Measurements from ENCODE around the gene DOCK2.

Gene DOCK2

DNA sequence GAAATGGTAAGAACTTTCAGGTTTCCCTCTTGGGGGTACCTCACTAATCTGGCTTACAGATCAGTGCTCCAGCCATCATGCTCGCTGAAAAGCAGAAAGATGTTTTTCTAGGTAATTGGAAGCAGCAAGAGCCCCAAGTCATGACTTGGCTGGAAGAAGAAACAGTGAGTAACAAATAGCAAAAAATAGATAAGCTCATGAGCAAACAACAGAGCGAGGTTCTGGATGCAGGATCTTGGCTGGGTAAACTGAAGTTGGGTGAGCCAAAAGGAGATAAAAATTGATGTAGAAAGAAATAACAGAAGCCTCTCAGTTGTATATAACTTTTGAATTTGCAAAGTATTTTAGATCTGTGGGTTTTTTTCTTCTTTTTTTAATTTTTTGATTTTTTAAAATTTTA lies 233.1 kb downstream of the DOCK2 start:
- TF ChIP-seq CTCF (IDR thresholded peaks at IDR 0.05; ENCODE audit: low read length, missing control alignments) = no peak
- peak; percentile 41 for DNase-seq (ENCODE audit: low read depth)
- H3K4me3 ChIP-seq (replicated peaks; ENCODE audit: low read depth, low read length) = no peak overlapping the region

DNA sequence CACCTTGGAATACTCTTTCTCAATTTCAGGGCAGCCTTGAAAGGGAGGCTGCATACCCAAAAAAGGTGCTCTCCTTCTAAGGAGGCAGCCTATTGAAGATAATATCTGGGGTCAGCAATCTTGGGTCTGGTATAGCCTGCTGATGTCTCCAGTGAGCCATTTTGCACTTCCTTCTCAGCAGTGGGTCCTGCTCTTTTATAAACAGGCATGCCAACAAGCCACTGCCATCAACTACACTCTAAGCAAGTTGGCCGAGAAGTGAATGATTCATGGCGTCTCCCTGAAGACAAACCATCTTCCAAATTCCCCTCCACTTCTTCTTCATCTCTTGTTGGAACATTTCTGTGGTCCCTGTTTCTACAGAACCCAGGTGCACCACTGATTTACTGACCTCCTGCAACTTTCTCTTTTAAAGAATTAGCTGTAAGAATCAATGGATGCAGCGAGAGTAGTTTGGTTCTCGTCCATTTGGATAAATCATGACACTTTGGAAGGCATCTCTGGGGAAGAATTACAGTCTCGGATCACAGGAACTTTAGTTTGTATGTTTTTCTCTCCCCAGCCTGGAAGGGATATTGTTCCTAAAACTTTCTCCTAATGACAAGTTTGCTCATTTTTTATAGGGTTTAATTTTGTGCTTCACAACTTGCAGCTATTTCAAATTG lies 234.9 kb downstream of the DOCK2 start:
- no peak for DNase-seq (ENCODE audit: low read depth)
- no peak overlapping the region for H3K4me3 ChIP-seq (replicated peaks; ENCODE audit: low read depth, low read length)
- no peak for TF ChIP-seq CTCF (IDR thresholded peaks at IDR 0.05; ENCODE audit: low read length, missing control alignments)

- DNase-seq (ENCODE audit: low read depth) = peak; percentile 66
- H3K4me3 ChIP-seq (replicated peaks; ENCODE audit: low read depth, low read length) = no peak overlapping the region
- TF ChIP-seq CTCF (IDR thresholded peaks at IDR 0.05; ENCODE audit: low read length, missing control alignments) = no peak
These were observed 236.6 kb downstream of the DOCK2 start for GRCh38 chr5:169873642-169874041.

DNA sequence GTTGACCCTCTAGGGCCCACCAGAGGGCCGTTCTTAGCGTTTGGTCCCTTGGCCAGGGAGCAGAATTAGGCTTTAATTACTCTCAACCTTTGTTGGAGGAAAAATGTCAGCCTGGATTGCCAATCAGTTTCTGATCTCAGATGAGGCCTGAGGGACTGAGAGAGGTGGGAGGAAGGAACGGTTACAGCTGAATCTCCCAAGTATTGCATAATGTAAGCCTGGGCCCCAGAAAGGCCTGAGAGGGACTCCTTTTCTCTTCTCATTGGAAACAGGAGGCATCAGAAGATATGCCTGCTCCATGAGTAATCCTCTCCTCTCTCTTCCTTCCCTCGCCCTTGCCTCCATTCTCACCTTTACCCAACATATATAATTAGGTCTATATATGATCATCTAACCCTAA lies 237.5 kb downstream of the DOCK2 start:
- no peak for TF ChIP-seq CTCF (IDR thresholded peaks at IDR 0.05; ENCODE audit: low read length, missing control alignments)
- no peak overlapping the region for H3K4me3 ChIP-seq (replicated peaks; ENCODE audit: low read depth, low read length)
- no peak for DNase-seq (ENCODE audit: low read depth)

GRCh38 chr5:169875091-169875728 lies 238.1 kb downstream of the DOCK2 start:
- peak; percentile 65 for DNase-seq (ENCODE audit: low read depth)
- TF ChIP-seq CTCF (IDR thresholded peaks at IDR 0.05; ENCODE audit: low read length, missing control alignments) = no peak
- no peak overlapping the region for H3K4me3 ChIP-seq (replicated peaks; ENCODE audit: low read depth, low read length)

- H3K4me3 ChIP-seq (replicated peaks; ENCODE audit: low read depth, low read length) = no peak overlapping the region
- no peak for DNase-seq (ENCODE audit: low read depth)
- TF ChIP-seq CTCF (IDR thresholded peaks at IDR 0.05; ENCODE audit: low read length, missing control alignments) = no peak
These were observed 238.7 kb downstream of the DOCK2 start for GRCh38 chr5:169875731-169876130.

- H3K4me3 ChIP-seq (replicated peaks; ENCODE audit: low read depth, low read length) = no peak overlapping the region
- DNase-seq (ENCODE audit: low read depth) = peak; percentile 34
- TF ChIP-seq CTCF (IDR thresholded peaks at IDR 0.05; ENCODE audit: low read length, missing control alignments) = no peak
These were observed 239.3 kb downstream of the DOCK2 start for GRCh38 chr5:169876386-169876785.
